NB4 (cell line): ENCODE data around the gene OPRD1.

Experiments used
- CTCF ChIP-seq: IDR thresholded peaks from one replicate; pipeline ENCODE4 v1.5.1; 2012; ENCODE audit warnings: low read depth, low read length
- MYC ChIP-seq: IDR thresholded peaks from 2 replicates; pipeline ENCODE4 v1.6.1; 2011; ENCODE audit warnings: low read depth, low read length
- POLR2A ChIP-seq: IDR thresholded peaks from 2 replicates; pipeline ENCODE4 v1.6.1; 2011; ENCODE audit warnings: mild to moderate bottlenecking; ENCODE audit not compliant: insufficient read length; ENCODE audit errors: extremely low read depth

- TF ChIP-seq CTCF (no peak), POLR2A (no peak), MYC (no peak)
Observed at GRCh38 chr1:28883242-28883616, 71.3 kb downstream of the OPRD1 start.
